ENCODE data around the gene RNF182. TPM values are rescaled to one million over a fixed set of nuclear protein-coding genes. Genes with fewer than 3 reads are reported as not detected.

The RNF182 gene
- total RNA-seq, 2 experiments from 2014 or later = not detected

GRCh38 chr6:13979284-13980171 lies 54.8 kb downstream of the RNF182 start:
- Mint-ChIP-seq H3K36me3 (ENCODE audit: low read depth) (no peaks in the 10 kb centered on the region), H3K4me3 (no peak overlapping the region), H3K9me3 (no peaks in the 10 kb centered on the region), H3K27me3 (ENCODE audit: low read depth) (peaks cover 31% of the 10 kb centered on the region), H3K27ac (no peak overlapping the region), H3K4me1 (ENCODE audit: low read depth) (no peaks in the 10 kb centered on the region)
- CTCF ChIA-PET = no interaction called here
- DNase-seq = no peak
- intact Hi-C loops (cut with micrococcal nuclease) = no loop called here

DNA sequence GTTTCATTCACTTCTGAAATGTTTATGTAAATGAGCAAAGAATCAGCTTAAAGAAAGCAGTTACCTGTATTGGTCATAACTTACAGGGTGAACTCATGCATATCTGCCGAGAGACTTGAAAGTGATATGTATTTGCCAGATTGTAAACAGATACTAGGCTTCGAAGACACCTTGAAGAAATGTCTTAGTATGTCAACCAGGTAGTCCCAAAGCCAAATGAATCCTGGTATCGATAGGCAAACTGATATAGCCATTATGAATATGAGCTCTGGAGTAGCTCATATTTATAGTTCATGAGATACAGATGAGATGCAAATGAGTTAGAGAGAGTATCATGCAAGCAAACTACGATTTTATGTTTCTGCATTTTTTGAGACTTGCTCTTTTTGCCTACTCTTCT lies 55.8 kb downstream of the RNF182 start:
- Mint-ChIP-seq H3K9me3 (no peaks in the 10 kb centered on the region), H3K4me1 (ENCODE audit: low read depth) (no peaks in the 10 kb centered on the region), H3K27me3 (ENCODE audit: low read depth) (peaks cover 25% of the 10 kb centered on the region), H3K36me3 (ENCODE audit: low read depth) (no peaks in the 10 kb centered on the region), H3K4me3 (no peak overlapping the region), H3K27ac (no peak overlapping the region)
- DNase-seq = no peak
- CTCF ChIA-PET = no interaction called here
- intact Hi-C loops (cut with micrococcal nuclease) = no loop called here

DNA sequence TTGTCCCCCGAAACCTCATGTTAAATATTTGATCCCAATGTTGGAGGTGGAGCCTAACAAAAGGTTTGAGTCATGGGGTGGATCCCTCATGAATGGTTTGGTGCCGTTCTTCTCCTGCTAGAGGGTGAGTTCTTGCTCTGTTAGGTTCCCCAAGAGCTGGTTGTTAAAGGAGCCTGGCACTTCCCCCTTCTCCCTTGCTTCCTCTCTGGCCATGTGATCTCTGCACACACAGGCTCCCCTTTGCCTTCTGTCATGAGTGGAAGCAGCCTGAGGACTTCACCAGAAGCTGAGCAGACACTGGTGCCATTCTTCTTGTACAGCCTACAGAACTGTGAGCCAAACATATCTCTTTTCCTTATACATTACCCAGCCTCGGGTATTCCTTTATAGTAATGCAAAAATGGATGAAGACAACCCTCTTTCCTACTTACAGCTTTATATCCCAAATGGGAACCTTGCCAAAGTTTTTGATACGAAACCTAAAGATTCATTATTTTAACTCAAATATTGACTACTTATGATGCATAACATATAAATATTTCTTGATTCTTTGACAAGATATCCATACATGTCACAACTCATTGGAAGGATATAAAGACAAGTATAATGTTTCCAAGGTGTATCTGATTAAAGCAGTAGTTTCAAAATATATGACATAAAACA lies 61.0 kb downstream of the RNF182 start:
- no peaks in the 10 kb centered on the region for H3K36me3 Mint-ChIP-seq (ENCODE audit: low read depth)
- DNase-seq = no peak
- CTCF ChIA-PET = no interaction called here
- H3K4me1 Mint-ChIP-seq (ENCODE audit: low read depth) = no peaks in the 10 kb centered on the region
- H3K9me3 Mint-ChIP-seq = no peaks in the 10 kb centered on the region
- peaks cover 37% of the 10 kb centered on the region for H3K27me3 Mint-ChIP-seq (ENCODE audit: low read depth)
- no peak overlapping the region for H3K4me3 Mint-ChIP-seq
- intact Hi-C loops (cut with micrococcal nuclease) = no loop called here
- H3K27ac Mint-ChIP-seq = no peak overlapping the region

DNA sequence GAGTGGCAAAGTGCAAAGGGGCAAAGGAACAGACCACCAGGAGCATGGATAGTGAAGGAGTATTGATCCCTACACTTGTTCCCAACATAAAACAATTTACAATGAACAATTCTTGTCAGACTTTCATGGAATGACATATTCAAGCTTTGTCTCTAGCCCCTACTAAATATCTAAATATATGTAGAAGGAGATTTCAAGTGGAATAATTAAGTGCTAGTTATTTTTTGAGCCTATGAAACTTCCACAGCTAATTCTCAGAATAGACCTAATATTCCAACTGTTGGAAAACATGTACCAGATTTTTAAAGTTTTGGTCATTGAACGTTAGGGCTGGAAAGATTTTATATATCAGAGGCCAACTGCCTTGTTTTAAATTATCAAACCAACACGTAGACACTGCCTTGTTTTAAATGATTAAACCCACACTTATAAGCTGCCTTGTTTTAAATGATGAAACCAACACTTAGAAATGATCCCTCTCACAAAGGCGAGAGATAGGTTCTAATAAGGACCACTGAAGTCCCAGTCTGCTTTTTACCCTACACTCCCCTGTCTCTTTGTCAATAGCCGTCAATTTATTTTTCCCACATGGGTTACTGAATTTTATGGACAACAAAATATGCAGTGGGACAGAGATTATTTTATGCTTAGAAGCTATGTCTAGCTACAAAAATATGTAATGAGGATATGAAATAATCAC lies 62.1 kb downstream of the RNF182 start:
- no peak for DNase-seq
- Mint-ChIP-seq H3K27me3 (ENCODE audit: low read depth) (peaks cover 37% of the 10 kb centered on the region), H3K4me3 (no peak overlapping the region), H3K4me1 (ENCODE audit: low read depth) (no peaks in the 10 kb centered on the region), H3K36me3 (ENCODE audit: low read depth) (no peaks in the 10 kb centered on the region), H3K9me3 (no peaks in the 10 kb centered on the region), H3K27ac (no peak overlapping the region)
- CTCF ChIA-PET = interaction anchor here (0.8 kb wide), 1 partner anchor 192 kb away, joined by 3 read pairs; no protein-coding TSS in a partner anchor
- intact Hi-C loops (cut with micrococcal nuclease) = no loop called here

DNA sequence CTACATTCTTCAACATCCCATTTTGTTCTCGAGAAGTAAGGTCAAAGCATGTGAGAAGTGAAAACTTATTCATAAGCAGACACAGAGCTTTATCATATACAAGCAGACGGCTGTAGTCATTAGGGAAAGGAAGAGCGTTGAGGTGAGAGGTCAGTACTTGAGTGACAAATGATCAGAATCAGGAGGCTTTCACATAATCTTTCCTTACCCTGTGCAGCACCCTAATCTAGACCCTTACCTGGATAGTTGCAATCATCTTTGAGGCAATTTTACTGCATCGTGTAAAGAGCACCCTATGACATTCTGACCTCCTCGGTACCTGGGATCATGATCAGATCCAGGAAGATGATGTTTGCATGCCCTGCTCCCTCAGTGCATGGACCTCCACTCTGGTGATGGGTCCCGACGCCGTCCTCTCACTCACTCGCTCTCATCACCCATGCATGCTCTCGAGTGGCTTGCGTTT lies 62.7 kb downstream of the RNF182 start:
- intact Hi-C loops (cut with micrococcal nuclease) = no loop called here
- H3K9me3 Mint-ChIP-seq = no peaks in the 10 kb centered on the region
- peaks cover 34% of the 10 kb centered on the region for H3K27me3 Mint-ChIP-seq (ENCODE audit: low read depth)
- H3K36me3 Mint-ChIP-seq (ENCODE audit: low read depth) = no peaks in the 10 kb centered on the region
- no peak overlapping the region for H3K27ac Mint-ChIP-seq
- no peak for DNase-seq
- CTCF ChIA-PET = interaction anchor here (0.8 kb wide), 1 partner anchor 192 kb away, joined by 3 read pairs; no protein-coding TSS in a partner anchor
- H3K4me3 Mint-ChIP-seq = no peak overlapping the region
- no peaks in the 10 kb centered on the region for H3K4me1 Mint-ChIP-seq (ENCODE audit: low read depth)

GRCh38 chr6:13988049-13988738 lies 63.4 kb downstream of the RNF182 start:
- H3K27me3 Mint-ChIP-seq (ENCODE audit: low read depth) = peaks cover 34% of the 10 kb centered on the region
- no peak overlapping the region for H3K27ac Mint-ChIP-seq
- no peak overlapping the region for H3K4me3 Mint-ChIP-seq
- no peaks in the 10 kb centered on the region for H3K4me1 Mint-ChIP-seq (ENCODE audit: low read depth)
- DNase-seq = no peak
- intact Hi-C loops (cut with micrococcal nuclease) = no loop called here
- H3K36me3 Mint-ChIP-seq (ENCODE audit: low read depth) = no peaks in the 10 kb centered on the region
- H3K9me3 Mint-ChIP-seq = no peaks in the 10 kb centered on the region
- CTCF ChIA-PET = no interaction called here

DNA sequence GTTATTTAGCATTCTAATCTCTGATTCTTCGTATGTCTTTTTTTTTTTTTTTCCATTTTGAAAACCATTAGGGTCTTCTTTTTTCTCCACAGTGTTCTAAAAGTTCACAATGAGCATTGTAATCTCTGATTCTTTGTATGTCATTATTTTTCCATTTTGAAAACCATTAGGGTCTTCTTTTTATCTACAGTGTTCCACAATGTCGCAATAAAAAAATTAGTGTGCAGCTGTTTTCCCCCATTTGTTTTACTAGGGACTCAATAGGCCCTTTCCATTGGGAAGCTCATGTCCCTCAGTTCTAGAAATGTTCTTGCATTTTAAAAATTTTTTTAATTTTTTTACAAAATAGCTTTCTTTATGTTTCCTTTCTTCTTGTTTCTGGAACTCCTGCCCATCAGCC lies 64.2 kb downstream of the RNF182 start:
- Mint-ChIP-seq H3K4me3 (no peak overlapping the region), H3K4me1 (ENCODE audit: low read depth) (no peaks in the 10 kb centered on the region), H3K9me3 (no peaks in the 10 kb centered on the region), H3K36me3 (ENCODE audit: low read depth) (no peaks in the 10 kb centered on the region), H3K27ac (no peak overlapping the region), H3K27me3 (ENCODE audit: low read depth) (peaks cover 31% of the 10 kb centered on the region)
- no peak for DNase-seq
- intact Hi-C loops (cut with micrococcal nuclease) = no loop called here
- CTCF ChIA-PET = no interaction called here

- Mint-ChIP-seq H3K36me3 (ENCODE audit: low read depth) (no peaks in the 10 kb centered on the region), H3K27ac (no peak overlapping the region), H3K27me3 (ENCODE audit: low read depth) (peaks cover 33% of the 10 kb centered on the region), H3K9me3 (no peaks in the 10 kb centered on the region), H3K4me1 (ENCODE audit: low read depth) (no peaks in the 10 kb centered on the region), H3K4me3 (no peak overlapping the region)
- CTCF ChIA-PET = no interaction called here
- intact Hi-C loops (cut with micrococcal nuclease) = no loop called here
- DNase-seq = no peak
Observed at GRCh38 chr6:13989496-13990144, 64.9 kb downstream of the RNF182 start.

- no peak overlapping the region for H3K4me3 Mint-ChIP-seq
- no peaks in the 10 kb centered on the region for H3K4me1 Mint-ChIP-seq (ENCODE audit: low read depth)
- CTCF ChIA-PET = no interaction called here
- no peak overlapping the region for H3K27ac Mint-ChIP-seq
- no peak for DNase-seq
- intact Hi-C loops (cut with micrococcal nuclease) = no loop called here
- no peaks in the 10 kb centered on the region for H3K9me3 Mint-ChIP-seq
- peaks cover 34% of the 10 kb centered on the region for H3K27me3 Mint-ChIP-seq (ENCODE audit: low read depth)
- H3K36me3 Mint-ChIP-seq (ENCODE audit: low read depth) = no peaks in the 10 kb centered on the region
Observed at GRCh38 chr6:13990796-13991195, 66.0 kb downstream of the RNF182 start.

GRCh38 chr6:13991393-13991792 lies 66.6 kb downstream of the RNF182 start:
- intact Hi-C loops (cut with micrococcal nuclease) = no loop called here
- Mint-ChIP-seq H3K4me3 (no peak overlapping the region), H3K9me3 (no peaks in the 10 kb centered on the region), H3K4me1 (ENCODE audit: low read depth) (no peaks in the 10 kb centered on the region), H3K27ac (no peak overlapping the region), H3K27me3 (ENCODE audit: low read depth) (peaks cover 34% of the 10 kb centered on the region), H3K36me3 (ENCODE audit: low read depth) (no peaks in the 10 kb centered on the region)
- DNase-seq = no peak
- CTCF ChIA-PET = interaction anchor here (0.9 to 1.4 kb wide), 2 partner anchors 16 to 83 kb away, joined by 3 read pairs; no protein-coding TSS in a partner anchor

GRCh38 chr6:13992417-13993055 lies 67.8 kb downstream of the RNF182 start:
- Mint-ChIP-seq H3K27ac (no peak overlapping the region), H3K4me1 (ENCODE audit: low read depth) (no peaks in the 10 kb centered on the region), H3K27me3 (ENCODE audit: low read depth) (peaks cover 32% of the 10 kb centered on the region), H3K9me3 (no peaks in the 10 kb centered on the region), H3K36me3 (ENCODE audit: low read depth) (no peaks in the 10 kb centered on the region), H3K4me3 (no peak overlapping the region)
- CTCF ChIA-PET = interaction anchor here (0.9 to 1.4 kb wide), 2 partner anchors 17 to 84 kb away, joined by 3 read pairs; no protein-coding TSS in a partner anchor
- intact Hi-C loops (cut with micrococcal nuclease) = no loop called here
- DNase-seq = no peak
